HG02884 (cell line): ENCODE data around the gene STRN4.

Experiments
- ATAC-seq: cut with Tn5 transposase; IDR thresholded peaks from one replicate; pipeline ENCODE4 v1.9.1; 2021; ENCODE audit warnings: mild to moderate bottlenecking, moderate library complexity; ENCODE audit not compliant: unreplicated experiment

Gene STRN4

DNA sequence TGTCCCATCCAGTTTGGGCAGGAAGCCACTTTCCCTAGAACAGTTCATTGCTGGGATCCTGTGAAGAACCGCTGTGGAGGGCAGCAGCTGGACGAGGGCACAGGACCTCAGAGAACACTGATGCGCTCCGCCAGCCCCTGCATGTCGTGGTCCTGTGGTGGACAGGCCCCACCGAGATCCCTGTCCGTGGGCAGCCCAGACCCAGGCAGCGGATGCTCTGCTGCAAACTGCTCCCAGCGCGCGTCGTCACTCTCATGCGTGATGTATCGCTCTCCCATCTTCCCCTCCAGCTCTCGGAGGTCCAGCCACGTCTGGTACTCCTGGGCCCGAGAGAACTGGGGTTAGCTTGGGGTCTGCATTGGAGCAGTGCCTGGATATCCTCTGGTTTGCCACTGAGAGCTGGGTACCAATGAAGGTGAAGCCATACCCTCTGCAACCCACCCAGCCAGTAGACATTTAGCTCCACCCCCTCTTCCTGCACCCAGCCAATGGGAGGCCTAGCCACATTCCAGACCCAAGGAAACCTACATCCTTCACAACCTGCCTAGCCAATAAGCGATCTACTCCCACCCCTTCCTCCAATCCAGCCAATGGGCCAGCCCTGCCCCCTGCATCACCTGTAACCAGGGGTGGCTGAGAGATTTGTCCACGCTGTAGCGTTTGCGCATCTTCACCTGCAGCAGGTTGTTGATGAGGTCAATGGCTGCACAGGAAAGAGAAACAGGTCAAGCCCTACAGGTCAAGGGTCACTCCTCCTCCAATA is 71.7 kb downstream of the STRN4 start:
- no peak for ATAC-seq

DNA sequence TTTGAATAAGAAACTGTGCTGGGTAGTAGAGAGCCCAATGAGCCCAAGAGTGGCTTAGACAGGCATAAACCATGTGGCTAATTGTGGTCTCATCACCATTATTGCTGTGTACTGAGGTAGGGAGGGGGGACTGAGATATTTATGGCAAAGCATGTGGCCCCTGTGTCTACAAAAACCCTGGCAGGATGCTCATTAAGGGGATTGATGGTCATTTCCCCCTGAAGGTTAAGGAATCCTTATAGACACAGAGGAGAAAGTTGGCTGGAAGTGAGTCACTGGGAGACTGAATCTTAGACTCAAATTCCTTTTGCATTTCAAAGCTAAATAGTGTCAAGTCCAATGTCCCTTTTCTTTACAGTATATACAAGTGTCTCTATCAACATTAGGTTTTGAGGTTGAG is 75.4 kb downstream of the STRN4 start:
- no peak for ATAC-seq
